HG03469 (cell line): ENCODE measurements around the gene SMARCA2.

Experiments
- ATAC-seq: cut with Tn5 transposase; IDR thresholded peaks from one replicate; pipeline ENCODE4 v1.9.1; 2021; ENCODE audit warnings: mild to moderate bottlenecking, moderate library complexity, moderate number of reproducible peaks; ENCODE audit not compliant: unreplicated experiment

Gene SMARCA2

GRCh38 chr9:2236850-2237249, 221.7 kb downstream of the SMARCA2 start:
- no peak for ATAC-seq

GRCh38 chr9:2241461-2241835, 226.3 kb downstream of the SMARCA2 start:
- ATAC-seq, result no peak

GRCh38 chr9:2241836-2242741, 226.9 kb downstream of the SMARCA2 start:
- peak; percentile 85 for ATAC-seq

- no peak for ATAC-seq
Measured at GRCh38 chr9:2242831-2243330, 227.7 kb downstream of the SMARCA2 start.
